Occipital lobe (tissue), 3 donors: Measurements from ENCODE around the gene CCDC88A. TPM values are rescaled to one million over a fixed set of nuclear protein-coding genes. Genes with fewer than 3 reads are reported as not detected.

Experiments used
- DNase-seq: peaks from one replicate; lab custom pipeline; 2025; lab: John Stamatoyannopoulos, UW
- small RNA-seq: library from RNA; depleted of rRNA; stranded (forward); fragments of <200 nt; gene quantifications from one replicate; pipeline ENCODE3, GENCODE V24; 2014
- total RNA-seq: library from RNA; depleted of rRNA; stranded (reverse); fragments of >200 nt; gene quantifications from one replicate; pipeline ENCODE4 v1.2.3, GENCODE V29; 2014

CCDC88A gene
- total RNA-seq, 1 donor from 2014 or later = 388 TPM

GRCh38 chr2:55239656-55240222 lies 179.9 kb downstream of the CCDC88A start:
- DNase-seq = no peak

Small RNA genes within 50 kb of the gene (small RNA-seq; reads per million reads assigned to genes)
- gene RF00019 = not detected
- not detected for gene RNU6-221P
- not detected for gene RNU6-775P

Other genes with a start within 250 kb of the CCDC88A start
- 53.0 TPM for gene CLHC1, start 187.6 kb downstream of the CCDC88A start, total RNA-seq
- 705 TPM for gene RPS27A, start 187.2 kb downstream of the CCDC88A start, total RNA-seq
- gene MTIF2, start 150.6 kb downstream of the CCDC88A start, total RNA-seq = 23.7 TPM
- gene CFAP36, start 99.9 kb upstream of the CCDC88A start, total RNA-seq = 20.1 TPM
- gene PPP4R3B, start 197.8 kb upstream of the CCDC88A start, total RNA-seq = 120 TPM